ENCODE results near the gene ENO4. TPM values are rescaled to one million over a fixed set of nuclear protein-coding genes. Genes with fewer than 3 reads are reported as not detected.

The ENO4 gene
- total RNA-seq, 1 donor from 2014 or later, result not detected

DNA sequence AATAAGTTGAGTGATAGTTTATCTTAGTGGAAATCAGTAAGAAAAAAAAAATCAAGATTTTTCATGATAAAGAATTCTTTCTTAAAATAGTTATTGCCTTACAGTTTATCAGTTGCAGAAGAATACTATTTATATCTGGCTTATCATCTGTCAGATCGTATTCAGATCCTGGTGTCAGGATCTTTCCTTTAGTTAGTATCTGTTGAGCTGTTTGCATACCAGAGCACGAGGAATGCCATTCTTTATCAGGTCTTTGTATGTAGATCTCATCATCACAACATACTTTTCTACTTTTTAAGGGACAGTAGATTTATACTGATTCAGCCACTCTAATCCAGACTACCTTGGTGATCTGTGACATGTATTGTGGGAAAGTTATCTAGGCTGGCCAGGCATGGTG lies 12.5 kb downstream of the ENO4 start:
- Histone ChIP-seq H3K27ac (no peak overlapping the region), H3K27me3 (no peaks in the 10 kb centered on the region), H3K9me3 (no peaks in the 10 kb centered on the region), H3K36me3 (no peaks in the 10 kb centered on the region), H3K4me1 (no peaks in the 10 kb centered on the region), H3K4me3 (no peak overlapping the region)
- DNase-seq (ENCODE audit: low spot score in 2 of 2), result no peak
- TF ChIP-seq, protein P1, sequence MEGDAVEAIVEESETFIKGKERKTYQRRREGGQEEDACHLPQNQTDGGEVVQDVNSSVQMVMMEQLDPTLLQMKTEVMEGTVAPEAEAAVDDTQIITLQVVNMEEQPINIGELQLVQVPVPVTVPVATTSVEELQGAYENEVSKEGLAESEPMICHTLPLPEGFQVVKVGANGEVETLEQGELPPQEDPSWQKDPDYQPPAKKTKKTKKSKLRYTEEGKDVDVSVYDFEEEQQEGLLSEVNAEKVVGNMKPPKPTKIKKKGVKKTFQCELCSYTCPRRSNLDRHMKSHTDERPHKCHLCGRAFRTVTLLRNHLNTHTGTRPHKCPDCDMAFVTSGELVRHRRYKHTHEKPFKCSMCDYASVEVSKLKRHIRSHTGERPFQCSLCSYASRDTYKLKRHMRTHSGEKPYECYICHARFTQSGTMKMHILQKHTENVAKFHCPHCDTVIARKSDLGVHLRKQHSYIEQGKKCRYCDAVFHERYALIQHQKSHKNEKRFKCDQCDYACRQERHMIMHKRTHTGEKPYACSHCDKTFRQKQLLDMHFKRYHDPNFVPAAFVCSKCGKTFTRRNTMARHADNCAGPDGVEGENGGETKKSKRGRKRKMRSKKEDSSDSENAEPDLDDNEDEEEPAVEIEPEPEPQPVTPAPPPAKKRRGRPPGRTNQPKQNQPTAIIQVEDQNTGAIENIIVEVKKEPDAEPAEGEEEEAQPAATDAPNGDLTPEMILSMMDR (IDR thresholded peaks at IDR 0.05), result no peak
- intact Hi-C loops (cut with DNase I), result no loop called here

DNA sequence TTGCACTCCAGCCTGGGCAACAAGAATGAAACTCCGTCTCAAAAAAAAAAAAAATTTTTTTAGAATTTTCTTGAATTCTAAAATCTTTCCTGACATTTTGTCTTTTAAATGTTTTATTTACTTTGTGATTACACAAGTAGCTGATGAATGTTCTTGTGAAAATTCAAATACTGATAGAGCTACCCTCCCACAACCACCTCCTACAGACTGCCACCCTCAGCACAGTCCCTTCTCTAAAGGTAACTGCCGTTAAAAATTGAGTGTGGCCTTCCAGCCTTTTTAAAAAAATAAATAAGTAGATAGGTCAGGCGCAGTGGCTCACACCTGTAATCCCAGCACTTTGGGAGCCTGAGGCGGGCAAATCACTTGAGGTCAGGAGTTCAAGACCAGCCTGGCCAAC lies 15.1 kb downstream of the ENO4 start:
- intact Hi-C loops (cut with DNase I), result no loop called here
- DNase-seq (ENCODE audit: low spot score in 2 of 2), result no peak
- H3K4me3 ChIP-seq, result no peak overlapping the region
- no peaks in the 10 kb centered on the region for H3K4me1 ChIP-seq
- H3K36me3 ChIP-seq, result no peaks in the 10 kb centered on the region
- no peak overlapping the region for H3K27ac ChIP-seq
- H3K27me3 ChIP-seq, result no peaks in the 10 kb centered on the region
- TF ChIP-seq, protein P1 (IDR thresholded peaks at IDR 0.05), result no peak
- H3K9me3 ChIP-seq, result no peaks in the 10 kb centered on the region

DNA sequence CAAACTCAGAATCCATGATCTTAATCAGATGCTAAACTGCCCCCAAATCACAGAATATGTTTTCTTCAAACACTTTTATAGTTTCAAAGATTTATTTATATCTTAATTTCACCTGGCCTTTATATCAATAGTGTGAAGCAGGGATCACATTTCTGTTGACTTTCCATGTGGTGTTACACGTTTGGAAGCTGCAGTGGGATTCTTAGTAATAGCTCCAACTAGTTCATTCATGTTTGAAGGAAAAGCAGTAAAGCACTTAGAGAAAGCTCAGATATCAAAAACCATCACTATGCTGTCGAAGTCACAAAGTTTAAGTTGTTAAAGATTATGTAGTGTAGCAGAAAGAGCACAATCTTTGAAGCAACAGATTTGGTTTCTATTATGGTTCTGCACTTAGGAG lies 16.8 kb downstream of the ENO4 start:
- Histone ChIP-seq H3K9me3 (no peaks in the 10 kb centered on the region), H3K36me3 (no peaks in the 10 kb centered on the region), H3K27me3 (no peaks in the 10 kb centered on the region), H3K4me1 (no peaks in the 10 kb centered on the region), H3K27ac (no peak overlapping the region), H3K4me3 (no peak overlapping the region)
- TF ChIP-seq, protein P1 (IDR thresholded peaks at IDR 0.05), result no peak
- intact Hi-C loops (cut with DNase I), result no loop called here
- no peak for DNase-seq (ENCODE audit: low spot score in 2 of 2)

DNA sequence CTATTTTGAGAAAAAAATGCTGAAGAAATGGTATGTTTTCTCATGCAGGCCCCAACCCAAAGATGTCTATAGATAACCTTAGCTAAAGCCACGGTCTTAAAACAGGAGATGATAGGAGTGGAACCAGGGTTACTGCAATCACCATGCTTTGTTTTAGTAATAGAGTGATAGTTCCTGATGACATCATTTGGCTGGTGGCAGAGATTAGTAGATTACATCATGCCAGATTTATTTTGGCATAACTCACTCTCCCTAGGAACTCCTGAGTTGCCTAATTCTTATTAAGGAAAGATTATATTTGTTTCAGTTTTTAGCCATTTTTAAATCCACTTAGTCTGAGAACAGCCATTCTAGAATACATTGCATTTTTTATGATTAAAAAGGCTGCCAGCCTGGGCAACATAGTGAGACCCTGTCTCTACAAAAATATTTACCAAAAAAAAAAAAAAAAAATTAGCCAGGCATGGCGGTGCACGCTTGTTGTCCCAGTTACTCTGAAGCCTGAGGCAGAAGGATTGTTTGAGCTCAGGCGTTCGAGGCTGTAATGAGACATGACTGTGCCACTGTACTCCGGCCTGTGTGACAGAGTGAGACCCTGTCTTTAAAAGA lies 17.8 kb downstream of the ENO4 start:
- no peaks in the 10 kb centered on the region for H3K4me1 ChIP-seq
- H3K36me3 ChIP-seq, result no peaks in the 10 kb centered on the region
- intact Hi-C loops (cut with DNase I), result no loop called here
- no peak overlapping the region for H3K4me3 ChIP-seq
- no peak overlapping the region for H3K27ac ChIP-seq
- H3K27me3 ChIP-seq, result no peaks in the 10 kb centered on the region
- DNase-seq (ENCODE audit: low spot score in 2 of 2), result no peak
- H3K9me3 ChIP-seq, result no peaks in the 10 kb centered on the region
- TF ChIP-seq, protein P1 (IDR thresholded peaks at IDR 0.05), result no peak

DNA sequence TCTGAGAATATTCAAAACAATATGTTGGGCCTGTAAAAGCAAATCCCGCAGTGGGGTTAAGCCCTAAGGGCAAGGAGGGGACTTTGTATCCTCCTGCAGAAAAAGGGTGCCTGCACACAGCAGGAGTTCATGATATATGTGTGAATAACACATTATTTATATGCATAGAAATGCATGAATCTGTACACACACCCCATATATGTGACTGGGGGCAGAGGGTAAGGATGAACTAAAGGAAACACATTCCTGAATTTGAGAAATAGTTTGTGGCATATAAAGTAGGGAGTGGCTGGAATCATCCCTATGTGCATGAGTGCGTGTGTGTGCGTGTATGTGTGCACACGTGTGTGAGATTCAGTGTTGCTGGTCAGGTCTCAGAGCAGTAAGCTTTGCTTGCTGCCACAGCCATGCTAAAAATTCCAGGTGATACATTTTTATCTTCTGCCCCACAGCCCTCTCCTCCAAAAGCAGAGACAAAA lies 18.9 kb downstream of the ENO4 start:
- H3K36me3 ChIP-seq, result no peaks in the 10 kb centered on the region
- H3K27me3 ChIP-seq, result no peaks in the 10 kb centered on the region
- H3K9me3 ChIP-seq, result no peaks in the 10 kb centered on the region
- H3K4me1 ChIP-seq, result no peaks in the 10 kb centered on the region
- intact Hi-C loops (cut with DNase I), result no loop called here
- no peak overlapping the region for H3K4me3 ChIP-seq
- no peak for DNase-seq (ENCODE audit: low spot score in 2 of 2)
- TF ChIP-seq, protein P1 (IDR thresholded peaks at IDR 0.05), result no peak
- no peak overlapping the region for H3K27ac ChIP-seq

DNA sequence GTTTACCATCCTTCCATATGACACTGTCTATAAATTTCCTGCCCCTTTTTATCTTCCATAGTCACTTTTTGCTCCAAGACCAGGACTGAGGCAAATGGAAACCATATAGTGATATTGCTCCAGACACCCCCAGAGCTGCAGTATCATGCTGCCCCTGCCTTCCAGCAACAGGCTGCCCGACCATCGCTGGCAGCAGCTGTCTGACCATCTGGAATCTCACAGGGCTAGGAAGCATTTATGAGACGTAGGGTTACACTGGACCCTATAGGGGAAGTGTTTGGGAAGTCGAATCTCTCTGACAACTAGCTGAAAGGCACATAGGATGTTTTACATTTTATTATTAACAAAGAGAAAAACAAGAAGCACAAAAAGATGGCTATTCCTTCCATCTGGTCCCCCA lies 19.4 kb downstream of the ENO4 start:
- intact Hi-C loops (cut with DNase I), result no loop called here
- no peaks in the 10 kb centered on the region for H3K9me3 ChIP-seq
- no peak for DNase-seq (ENCODE audit: low spot score in 2 of 2)
- H3K27ac ChIP-seq, result no peak overlapping the region
- H3K4me3 ChIP-seq, result no peak overlapping the region
- no peaks in the 10 kb centered on the region for H3K36me3 ChIP-seq
- no peaks in the 10 kb centered on the region for H3K4me1 ChIP-seq
- TF ChIP-seq, protein P1 (IDR thresholded peaks at IDR 0.05), result no peak
- no peaks in the 10 kb centered on the region for H3K27me3 ChIP-seq
